ENCODE data around the gene PPHLN1.

The PPHLN1 gene

GRCh38 chr12:42482748-42483520, 157.0 kb downstream of the PPHLN1 start:
- peak in 1 of 2 donors; percentile 56 for DNase-seq (ENCODE audit: low read depth in 2 of 2)

DNA sequence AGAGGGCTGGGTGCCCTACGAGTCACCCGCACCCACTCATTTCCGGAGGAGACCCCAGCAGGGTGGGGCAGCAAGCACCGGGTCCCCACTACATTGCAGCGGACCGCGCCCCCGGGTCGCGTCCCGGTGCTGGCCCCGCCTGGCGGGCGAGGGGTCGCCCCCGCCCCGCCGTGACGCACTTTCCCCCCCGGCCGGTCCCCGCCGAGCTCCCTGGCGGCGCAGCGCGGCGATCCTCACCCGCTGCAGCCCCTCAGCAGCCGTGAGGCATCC, 157.5 kb downstream of the PPHLN1 start:
- peak in 1 of 2 donors; percentile 10 for DNase-seq (ENCODE audit: low read depth in 2 of 2)

- DNase-seq (ENCODE audit: low read depth in 2 of 2) = no peak
These were observed 159.0 kb downstream of the PPHLN1 start for GRCh38 chr12:42484996-42485395.

DNA sequence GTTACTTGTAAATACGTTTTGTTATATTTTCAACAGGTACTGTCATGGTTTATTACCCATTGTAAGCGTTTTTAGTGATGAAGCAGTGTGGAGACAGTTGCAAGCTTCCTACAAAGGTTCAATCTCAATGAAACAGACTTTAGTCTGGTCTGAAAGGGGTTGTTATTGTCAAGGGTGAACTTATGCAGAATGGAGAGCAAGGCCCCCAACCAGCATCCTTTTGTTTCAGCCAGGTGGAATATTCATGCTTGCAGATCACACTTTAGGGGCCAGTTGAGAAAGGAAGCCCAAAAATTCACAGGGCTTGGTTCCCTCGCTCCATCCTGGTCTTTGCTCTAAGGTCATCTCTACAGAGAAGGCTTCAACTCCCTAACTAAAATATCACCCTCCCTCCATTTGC, 159.9 kb downstream of the PPHLN1 start:
- no peak for DNase-seq (ENCODE audit: low read depth in 2 of 2)

DNA sequence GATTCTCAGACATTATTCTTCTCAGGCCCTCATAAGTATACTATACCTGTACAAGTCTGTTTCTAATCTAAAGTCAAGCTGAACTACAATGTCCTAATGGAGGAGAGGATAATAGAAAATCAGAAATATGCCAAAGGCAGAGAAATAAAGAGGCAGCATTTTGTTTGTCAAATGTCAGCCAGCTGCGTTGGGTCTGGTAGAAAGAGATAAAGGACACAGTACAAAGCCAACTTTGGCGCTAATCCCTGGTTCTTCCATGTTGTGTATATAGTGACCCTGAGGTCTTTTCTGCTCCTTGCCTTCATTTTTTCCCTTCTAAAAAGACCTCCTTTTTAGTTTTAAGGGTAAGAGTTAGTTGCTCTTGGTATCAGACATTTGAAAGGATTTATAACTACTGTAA, 160.4 kb downstream of the PPHLN1 start:
- no peak for DNase-seq (ENCODE audit: low read depth in 2 of 2)

GRCh38 chr12:42490261-42490842, 164.4 kb downstream of the PPHLN1 start:
- no peak for DNase-seq (ENCODE audit: low read depth in 2 of 2)

All from stimulated activated CD4-positive, alpha-beta T cell treated with anti-CD3 and anti-CD28 coated beads, Interleukin-1b, Interleukin-23, amount 100 ng/mL, for 4 hours (primary cell).